GM18870 (cell line): Measurements from ENCODE around the gene B3GNT3.
"Not testable (repeated sequence)": the region's sequence is repeated elsewhere in the genome, so short reads cannot be mapped to it uniquely, and the experiment has no call there.

Experiments used
- ATAC-seq: cut with Tn5 transposase; IDR thresholded peaks from one replicate; pipeline ENCODE4 v1.9.1; 2021; ENCODE audit warnings: moderate library complexity; ENCODE audit not compliant: unreplicated experiment

Gene B3GNT3

DNA sequence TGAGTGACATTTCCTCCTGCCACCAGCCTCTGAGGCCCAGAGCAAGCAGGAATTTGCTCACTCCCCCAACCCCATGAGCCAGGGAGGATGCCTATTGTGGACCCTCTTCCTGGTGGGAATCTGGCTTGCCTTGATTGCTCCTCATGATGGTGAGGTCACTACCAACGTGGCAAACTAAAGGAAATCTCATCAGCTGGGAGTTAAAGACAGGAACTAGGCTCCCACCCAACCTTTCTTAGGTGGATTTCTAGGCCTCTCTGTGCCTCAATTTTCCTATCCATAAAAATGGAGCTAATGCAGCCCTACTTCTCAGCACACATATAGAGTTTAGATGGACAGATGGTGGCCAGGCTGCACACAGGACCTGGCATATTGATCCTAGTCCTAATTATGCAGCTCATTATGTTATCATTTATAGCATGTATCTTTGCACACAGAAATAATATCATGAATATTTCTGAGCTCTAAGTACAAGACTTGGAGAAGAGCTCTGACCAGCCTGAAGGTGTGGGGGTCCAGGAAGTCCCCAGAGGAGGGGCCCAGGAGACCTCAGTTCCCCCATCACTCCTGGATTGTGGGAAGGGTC, 2.0 kb downstream of the B3GNT3 start:
- no peak for ATAC-seq

DNA sequence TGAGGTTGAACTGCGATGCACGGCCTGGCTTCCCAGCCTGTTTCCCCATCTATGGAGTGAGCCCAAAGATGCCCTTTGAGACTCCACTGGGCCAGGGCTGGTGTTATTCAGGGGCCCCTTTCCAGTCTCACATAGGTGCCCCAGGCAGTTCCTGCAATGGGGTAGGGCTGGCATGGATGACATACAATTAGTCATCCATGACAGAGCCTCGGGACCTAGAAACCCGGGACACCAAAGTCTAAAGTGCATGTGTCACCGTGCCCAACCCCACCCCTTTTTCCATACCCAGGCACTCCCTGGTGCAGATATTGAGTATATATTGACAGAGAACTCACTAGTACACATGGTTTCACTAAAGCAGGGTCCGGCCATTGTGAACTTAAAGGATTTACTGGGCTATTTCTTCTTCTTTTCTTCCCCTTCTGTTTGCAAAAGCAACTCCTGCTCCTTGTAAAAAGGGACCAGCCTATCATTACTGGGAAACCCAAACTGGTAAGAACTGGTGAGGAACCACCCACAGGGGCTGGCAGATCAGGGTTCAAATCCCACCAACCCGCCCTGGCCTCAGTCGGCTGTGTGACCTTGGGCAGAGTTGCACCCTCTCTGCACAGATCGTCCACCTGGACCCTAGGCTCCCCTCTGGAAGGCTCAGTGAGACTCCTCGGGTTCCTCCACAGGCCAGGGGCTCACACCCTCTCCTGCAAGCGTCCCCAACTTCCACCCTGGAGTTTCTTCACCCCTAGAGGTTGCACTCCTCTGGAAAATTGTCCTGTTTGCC, 2.7 kb downstream of the B3GNT3 start:
- no peak for ATAC-seq

DNA sequence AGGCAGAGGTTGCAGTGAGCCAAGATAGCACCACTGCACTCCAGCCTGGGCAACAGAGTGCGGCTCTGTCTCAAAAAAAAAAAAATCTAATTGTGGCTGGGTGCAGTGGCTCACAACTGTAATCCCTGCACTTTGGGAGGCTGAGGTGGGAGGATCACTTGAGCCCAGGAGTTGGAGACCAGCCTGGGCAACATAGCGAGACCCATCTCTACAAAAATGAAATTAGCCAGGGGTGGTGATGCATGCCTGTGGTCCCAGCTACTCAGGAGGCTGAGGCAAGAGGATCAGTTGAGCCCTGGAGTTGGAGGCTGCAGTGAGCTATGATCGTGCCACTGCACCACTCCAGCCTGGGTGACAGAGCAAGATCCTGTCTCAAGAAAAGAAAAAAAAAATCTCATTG, 3.7 kb downstream of the B3GNT3 start:
- not testable (repeated sequence) for ATAC-seq

DNA sequence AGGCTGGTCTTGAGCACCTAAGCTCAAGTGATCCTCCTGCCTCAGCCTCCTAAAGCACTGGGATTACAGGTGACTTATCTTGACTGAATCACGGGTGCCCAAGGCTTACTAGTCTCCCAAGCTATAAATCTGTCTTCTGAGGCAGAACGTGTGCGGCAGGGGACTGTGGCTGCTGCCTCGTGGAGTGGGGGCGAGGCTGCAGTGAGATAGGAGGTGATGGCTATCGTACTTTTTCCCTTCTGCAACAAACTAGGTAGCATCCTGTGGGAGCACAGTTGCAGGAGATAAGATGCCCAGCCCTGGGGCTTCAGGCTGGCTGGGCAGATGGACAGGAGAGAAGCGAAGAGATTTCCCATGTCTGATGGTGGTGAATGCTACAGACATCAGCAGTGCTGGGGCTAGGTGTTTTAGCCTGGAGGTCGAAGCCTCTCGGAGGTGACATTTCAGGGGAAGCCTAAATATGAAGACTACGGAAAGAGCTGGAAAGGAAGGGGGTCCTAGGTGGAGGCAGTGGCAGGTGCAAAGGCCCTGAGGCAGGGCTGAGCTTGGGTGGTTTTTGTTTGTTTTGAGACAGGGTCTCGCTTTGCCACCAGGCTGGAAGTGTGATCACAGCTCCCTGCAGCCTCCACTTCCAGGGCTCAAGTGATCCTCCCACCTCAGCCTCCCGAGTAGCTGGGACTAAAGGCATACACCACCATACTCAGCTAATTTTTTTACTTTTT, 7.4 kb downstream of the B3GNT3 start:
- ATAC-seq: no peak

DNA sequence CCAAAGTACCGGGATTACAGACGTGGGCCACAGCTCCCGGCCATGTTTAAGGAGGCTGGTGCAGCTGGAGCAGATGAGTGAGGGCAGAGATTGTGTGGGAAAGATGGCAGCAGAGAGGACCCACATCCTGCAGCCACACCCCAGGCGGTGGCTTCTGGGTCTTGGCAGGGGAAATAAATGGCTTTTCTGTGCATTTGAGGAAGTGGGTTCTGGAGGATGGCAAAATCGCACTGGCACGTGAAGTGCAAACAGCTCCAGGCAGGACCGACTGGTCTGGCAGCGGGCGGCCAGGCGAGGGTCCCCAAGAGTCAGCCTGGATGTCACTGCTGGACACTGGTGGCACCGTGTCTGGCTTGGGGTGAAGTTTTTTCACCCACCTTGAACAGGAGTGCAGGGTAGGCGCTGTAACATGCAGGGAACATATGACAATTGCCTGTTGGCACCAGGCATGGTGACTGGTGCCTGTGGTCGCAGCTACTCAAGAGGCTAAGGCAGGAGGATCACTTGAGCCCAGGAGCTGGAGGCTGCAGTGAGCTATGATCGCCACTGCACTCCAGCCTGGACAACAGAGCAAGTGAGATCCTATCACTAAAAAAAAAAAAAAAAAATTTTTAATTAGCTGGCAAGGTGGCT, 8.4 kb downstream of the B3GNT3 start:
- no peak for ATAC-seq

DNA sequence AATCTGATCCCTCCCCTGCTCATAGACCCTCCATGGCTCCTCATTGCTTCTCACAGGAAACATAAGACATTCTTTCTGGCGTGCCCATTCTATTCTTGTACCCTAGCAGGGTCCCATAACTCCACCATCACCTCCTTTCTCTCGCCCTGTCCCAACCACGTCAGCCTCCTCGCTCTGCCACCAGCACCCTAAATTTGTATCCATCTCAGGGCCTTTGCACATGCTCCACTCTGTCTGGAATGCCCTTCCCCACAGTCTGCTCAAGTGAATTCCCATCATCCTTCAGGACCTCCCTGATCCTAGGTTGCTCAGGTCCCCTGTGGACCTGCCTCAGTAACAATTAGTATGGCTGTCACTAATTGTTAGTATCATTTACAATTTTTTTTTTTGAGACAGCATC, 10.5 kb downstream of the B3GNT3 start:
- ATAC-seq: no peak

DNA sequence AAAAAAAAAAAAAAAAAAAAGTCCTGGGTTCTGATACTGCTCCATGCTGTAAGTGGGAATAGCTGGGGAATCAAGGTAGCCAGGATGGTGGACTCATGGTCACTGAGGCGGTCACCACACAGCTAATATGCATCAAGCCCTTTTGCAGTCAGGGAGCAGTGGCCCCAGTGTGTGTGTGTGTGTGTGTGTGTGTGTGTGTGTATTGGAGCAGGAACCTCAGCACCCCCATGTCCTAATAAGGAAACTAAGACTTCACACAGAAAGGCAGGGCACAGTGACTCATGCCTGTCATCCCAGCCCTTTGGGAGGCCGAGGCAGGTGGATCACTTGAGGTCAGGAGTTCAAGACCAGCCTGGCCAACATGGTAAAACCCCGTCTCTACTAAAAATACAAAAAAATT, 12.0 kb downstream of the B3GNT3 start:
- ATAC-seq: no peak

DNA sequence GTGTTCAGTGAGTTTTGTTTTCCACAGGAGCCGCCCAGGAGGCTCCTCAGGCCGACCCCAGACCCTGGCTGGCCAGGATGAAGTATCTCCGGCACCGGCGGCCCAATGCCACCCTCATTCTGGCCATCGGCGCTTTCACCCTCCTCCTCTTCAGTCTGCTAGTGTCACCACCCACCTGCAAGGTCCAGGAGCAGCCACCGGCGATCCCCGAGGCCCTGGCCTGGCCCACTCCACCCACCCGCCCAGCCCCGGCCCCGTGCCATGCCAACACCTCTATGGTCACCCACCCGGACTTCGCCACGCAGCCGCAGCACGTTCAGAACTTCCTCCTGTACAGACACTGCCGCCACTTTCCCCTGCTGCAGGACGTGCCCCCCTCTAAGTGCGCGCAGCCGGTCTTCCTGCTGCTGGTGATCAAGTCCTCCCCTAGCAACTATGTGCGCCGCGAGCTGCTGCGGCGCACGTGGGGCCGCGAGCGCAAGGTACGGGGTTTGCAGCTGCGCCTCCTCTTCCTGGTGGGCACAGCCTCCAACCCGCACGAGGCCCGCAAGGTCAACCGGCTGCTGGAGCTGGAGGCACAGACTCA, 12.9 kb downstream of the B3GNT3 start:
- no peak for ATAC-seq

DNA sequence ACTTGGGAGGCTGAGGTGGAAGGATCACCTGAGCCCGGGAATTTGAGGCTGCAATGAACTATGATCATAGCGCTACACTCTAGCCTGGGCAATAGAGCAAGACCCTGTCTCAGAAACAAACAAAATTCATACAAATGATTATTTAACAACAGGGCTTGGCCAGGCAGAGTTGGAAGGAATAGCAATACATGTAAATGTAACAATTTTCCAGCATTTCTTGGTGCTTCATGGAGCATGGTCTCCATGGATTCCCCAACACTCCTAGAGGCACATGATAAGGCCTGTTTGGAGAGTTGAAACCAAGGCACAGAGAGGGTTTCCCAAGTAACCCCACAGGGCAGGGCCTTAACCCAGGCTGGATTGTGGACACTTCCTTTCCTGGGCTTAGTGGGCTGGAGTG, 16.2 kb downstream of the B3GNT3 start:
- ATAC-seq: no peak

DNA sequence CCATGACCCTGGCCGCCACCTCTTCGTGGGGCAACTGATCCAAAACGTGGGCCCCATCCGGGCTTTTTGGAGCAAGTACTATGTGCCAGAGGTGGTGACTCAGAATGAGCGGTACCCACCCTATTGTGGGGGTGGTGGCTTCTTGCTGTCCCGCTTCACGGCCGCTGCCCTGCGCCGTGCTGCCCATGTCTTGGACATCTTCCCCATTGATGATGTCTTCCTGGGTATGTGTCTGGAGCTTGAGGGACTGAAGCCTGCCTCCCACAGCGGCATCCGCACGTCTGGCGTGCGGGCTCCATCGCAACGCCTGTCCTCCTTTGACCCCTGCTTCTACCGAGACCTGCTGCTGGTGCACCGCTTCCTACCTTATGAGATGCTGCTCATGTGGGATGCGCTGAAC, 16.7 kb downstream of the B3GNT3 start:
- no peak for ATAC-seq

DNA sequence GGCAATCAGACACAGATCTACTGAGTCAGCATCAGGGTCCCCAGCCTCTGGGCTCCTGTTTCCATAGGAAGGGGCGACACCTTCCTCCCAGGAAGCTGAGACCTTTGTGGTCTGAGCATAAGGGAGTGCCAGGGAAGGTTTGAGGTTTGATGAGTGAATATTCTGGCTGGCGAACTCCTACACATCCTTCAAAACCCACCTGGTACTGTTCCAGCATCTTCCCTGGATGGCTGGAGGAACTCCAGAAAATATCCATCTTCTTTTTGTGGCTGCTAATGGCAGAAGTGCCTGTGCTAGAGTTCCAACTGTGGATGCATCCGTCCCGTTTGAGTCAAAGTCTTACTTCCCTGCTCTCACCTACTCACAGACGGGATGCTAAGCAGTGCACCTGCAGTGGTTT, 17.2 kb downstream of the B3GNT3 start:
- no peak for ATAC-seq

DNA sequence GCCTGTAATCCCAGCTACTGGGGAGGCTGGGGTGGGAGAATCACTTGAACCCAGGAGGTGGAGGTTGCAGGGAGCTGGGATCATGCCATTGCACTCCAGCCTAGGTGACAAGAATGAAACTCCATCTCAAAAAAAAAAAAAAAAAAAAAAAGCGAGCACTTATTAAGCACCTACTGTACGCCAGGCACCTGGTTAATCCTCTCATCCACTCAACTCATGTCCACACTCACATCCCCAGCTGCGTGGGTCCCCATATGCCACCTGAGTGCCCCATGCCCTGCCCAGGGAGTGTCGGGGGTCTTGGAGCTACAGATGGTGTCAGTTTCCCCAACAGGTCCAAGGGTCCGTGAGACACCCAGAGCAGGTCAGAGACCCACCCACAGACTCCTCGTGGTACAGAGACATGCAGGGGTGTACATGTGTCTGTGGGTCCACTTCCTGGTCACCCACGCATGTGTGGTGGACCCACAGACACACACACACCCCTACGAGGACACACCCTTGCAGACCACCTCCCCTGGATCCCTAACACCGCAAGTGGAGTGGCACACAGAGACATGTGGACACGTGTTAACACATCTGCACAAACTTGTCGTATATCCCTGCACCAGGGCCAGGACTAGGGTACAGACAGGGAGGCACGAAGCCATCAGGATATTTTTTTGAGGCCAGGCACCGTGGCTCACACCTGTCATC, 22.9 kb downstream of the B3GNT3 start:
- ATAC-seq: no peak

DNA sequence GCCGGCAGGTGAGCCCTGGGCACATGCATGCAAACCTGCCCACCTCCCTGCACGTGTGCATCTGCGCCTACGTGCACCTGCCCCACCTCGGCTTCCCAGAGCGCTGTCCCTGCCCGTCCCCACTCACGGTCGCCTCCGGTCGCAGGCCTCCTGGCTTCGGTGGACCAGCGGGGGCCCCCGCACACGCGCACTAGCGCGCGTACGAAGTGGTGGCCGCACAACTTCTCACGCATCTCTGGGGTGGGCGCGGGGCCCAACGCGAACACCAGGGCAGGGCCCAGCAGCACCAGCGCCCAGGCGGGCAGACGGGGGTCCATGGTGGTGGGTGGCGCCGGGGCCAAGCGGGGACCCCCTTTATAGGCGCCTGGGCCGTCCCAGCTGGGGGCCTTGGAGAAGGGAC, 26.3 kb downstream of the B3GNT3 start, which contains the start of gene INSL3:
Gene INSL3 (minus strand): TSS at position 330 of the 400 bp plus-strand sequence. CDS start 13 bp downstream, at position 317.
- no peak for ATAC-seq

DNA sequence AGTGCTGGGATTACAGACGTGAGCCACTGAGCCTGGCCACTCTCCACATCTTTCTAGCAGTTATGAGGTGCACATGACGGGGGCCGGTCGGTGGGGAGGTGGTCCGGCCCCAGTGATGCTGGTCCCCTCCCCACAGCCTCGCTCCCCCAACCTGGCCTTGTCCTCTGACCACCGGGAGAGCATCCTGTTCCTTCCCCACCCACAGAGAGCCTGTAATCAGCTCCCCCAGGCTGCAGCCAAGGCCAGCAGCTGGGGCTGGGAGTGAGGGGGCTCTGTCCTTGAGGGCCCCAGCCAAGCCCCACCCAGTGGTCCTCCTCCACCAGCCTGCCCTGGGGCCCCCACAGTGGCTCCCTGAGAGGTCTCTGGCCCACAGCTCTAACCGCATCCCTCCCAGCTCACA, 29.4 kb downstream of the B3GNT3 start:
- ATAC-seq: no peak

DNA sequence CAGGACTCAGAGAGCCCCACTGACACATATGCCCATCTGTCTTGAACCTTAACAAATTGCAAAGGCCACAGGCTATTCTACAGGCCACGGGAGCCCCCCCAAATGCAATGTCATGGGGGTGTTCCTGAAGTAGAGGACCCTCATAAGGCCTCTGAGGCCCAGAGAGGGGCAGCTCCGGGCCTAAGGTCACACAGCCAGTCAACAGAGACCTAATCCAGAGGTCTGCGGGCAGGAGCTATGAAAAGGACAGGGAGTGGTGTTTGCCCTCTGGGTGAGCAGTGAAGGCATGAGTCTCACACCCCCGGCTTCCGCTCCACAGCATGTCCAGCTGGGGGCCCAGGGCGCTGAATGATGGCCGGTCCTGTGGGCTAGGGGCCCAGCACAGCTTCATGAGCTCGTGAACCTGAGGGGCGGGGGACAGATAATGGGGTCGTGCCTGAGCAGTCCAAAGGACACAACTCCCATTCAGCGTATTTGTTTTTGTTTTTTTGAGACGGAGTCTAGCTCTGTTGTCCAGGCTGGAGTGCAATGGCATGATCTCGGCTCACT, 31.6 kb downstream of the B3GNT3 start:
- no peak for ATAC-seq

DNA sequence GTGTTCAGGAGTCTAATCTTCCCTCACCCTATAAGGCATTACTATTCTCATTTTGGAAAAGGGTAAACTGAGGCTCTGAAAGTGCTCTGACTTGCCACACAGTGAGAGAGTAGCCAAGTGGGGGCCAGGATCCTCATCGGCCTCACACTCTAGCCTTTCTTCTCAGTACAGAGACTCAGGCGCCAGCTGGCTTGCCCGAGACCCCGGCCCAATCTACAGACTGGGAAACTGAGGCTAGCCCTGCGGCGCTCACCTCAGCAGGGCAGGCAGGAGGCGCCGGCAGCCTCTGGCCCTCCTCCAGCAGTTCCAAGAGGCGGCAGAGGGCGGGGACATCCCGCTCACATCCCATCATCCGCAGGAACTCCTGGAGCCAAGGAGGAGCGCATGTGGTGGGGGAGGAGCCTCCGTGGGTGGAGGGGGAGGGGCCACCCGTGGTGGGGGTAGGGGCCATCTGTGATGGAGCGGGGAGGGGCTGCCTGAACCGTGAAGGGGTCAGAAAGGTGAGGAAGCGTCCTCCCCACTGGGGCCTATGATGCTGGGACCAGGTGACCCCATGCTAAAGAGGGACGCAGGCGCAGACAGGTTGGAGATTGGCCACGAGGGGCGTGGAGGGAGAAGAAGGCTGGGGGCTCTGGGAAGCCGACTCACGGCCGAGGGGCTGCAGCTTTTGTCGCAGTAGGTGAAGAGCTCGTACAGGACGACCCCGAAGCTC, 35.1 kb downstream of the B3GNT3 start:
- no peak for ATAC-seq

DNA sequence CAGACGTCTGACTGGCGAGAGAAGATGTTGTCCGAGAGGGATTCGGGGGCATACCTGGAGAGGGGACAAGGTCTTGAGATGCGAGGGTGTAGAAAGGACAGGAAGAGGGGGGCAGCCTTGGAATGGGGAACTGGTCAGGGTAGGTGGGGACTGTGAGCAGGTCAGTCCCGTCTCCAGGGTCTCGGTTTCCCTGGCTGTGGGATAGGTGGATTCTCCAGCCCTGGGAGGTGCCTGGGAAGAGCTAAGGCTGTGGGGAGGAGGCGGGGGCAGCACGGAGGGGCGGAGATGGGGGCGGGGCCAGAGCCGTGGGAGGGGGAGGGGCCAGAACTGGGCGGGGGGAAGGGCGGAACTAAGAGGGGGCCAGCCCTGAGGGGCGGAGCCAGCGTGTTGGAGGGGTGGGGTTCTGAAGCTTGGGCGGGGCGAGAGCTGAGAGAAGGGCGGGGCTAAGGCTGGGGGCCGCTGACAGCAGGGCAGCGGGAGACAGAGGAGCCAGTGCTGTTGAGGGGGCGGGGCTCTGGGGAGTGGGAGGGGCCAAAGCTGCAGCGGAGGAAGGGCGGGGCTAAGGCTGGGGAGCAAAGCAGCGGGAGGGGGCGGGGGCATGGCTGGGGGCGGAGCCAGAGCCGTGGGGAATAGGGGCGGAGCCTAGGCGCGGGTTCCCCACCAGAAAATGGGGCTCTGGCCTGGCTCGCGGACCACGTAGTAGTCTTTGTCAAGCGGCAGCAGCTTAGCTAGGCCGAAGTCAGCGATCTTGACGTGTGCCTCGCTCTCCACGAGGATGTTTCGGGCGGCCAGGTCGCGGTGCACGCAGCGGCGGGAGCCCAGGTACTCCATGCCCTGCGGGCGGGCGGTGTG, 35.9 kb downstream of the B3GNT3 start:
- no peak for ATAC-seq

DNA sequence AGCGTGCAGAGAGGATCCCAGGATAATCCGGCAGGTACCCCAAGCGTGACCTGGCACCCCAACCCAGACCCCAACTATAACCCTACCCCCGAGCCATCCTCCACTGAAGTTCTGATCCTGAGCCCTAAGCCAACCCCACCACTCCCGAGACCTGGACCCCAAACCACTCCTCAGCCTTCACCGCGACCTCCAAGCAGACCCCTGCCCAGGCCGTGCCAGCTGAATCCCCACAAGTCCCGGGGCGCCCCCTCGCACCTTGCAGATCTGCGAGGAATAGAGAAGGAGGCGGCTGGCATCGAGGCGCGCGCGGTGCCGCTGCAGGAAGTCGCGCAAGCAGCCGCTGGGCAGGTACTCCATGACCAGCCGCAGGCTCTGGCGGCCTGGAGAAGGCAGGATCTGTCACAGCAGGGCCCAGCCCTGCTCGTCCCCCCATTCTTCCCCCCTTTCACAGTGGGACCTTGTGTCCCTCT, 36.5 kb downstream of the B3GNT3 start:
- no peak for ATAC-seq
